Endothelial cell of umbilical vein (primary cell): Measurements from ENCODE around the gene MVD. TPM values are rescaled to one million over a fixed set of nuclear protein-coding genes. Genes with fewer than 3 reads are reported as not detected.

ENCODE experiments used
- BruUV-seq: library from RNA; stranded (reverse); fragments of 400-500 nt; replicated peaks from 2 replicates; lab custom pipeline; 2021; lab: Mats Ljungman, UMichigan
- CTCF ChIA-PET: fragments of 300-600, 350-600 bp; sonication (Branson Sonifier 250); formaldehyde crosslinking; loops from one replicate; lab custom pipeline; 2021; ENCODE audit warnings: antibody characterized with exemption, inconsistent platforms; lab: Charles Lee
- POLR2A ChIA-PET: fragments of 300-600, 350-600 bp; sonication (Branson Sonifier 250); formaldehyde crosslinking; loops from one replicate; lab custom pipeline; 2021; ENCODE audit warnings: antibody characterized with exemption, inconsistent platforms; lab: Charles Lee
- DNase-seq: peaks from one replicate; pipeline ENCODE4 v3.0.0-alpha.2; 2011; ENCODE audit warnings: low read depth, low spot score
- FAIRE-seq: peaks from 2 replicates; lab custom pipeline; 2011; peaks lifted over from hg19 to GRCh38; lab: Jason Lieb, UNC
- H2AFZ ChIP-seq: 2 replicates; pipeline ENCODE4 v1.6.0; 2012; ENCODE audit warnings: low read depth, low read length, control low read depth, inconsistent platforms
- H3K27ac ChIP-seq: 2 replicates; pipeline ENCODE4 v1.5.1; 2011; ENCODE audit warnings: low read depth, mild to moderate bottlenecking, control low read depth, low read length, moderate library complexity; ENCODE audit not compliant: insufficient read depth
- H3K27me3 ChIP-seq, 2 experiments: 2 replicates each; pipeline versions ENCODE4 v1.6.0 to v1.6.1; 2011; ENCODE audit warnings: low read length in 2 of 2, mixed read lengths in 1 of 2; ENCODE audit not compliant: control insufficient read depth in 2 of 2, insufficient read depth in 2 of 2
- H3K36me3 ChIP-seq, 2 experiments: 2 replicates in 1 of 2; 3 replicates in 1 of 2; pipeline ENCODE4 v1.5.1; 2011; ENCODE audit warnings: low read length in 2 of 2, mild to moderate bottlenecking in 1 of 2, moderate library complexity in 1 of 2; ENCODE audit not compliant: control insufficient read depth in 2 of 2, insufficient read depth in 2 of 2; ENCODE audit errors: extremely low read depth in 1 of 2
- H3K4me1 ChIP-seq: 3 replicates; pipeline ENCODE4 v1.5.1; 2011; ENCODE audit warnings: mild to moderate bottlenecking, low read length; ENCODE audit not compliant: control insufficient read depth, insufficient read depth; ENCODE audit errors: extremely low read depth
- H3K4me2 ChIP-seq: 2 replicates; pipeline ENCODE4 v1.6.1; 2011; ENCODE audit warnings: low read length, control low read depth, mixed read lengths; ENCODE audit not compliant: insufficient read depth
- H3K4me3 ChIP-seq, 3 experiments: fragments of 200-600 bp in 1 of 3; sonication (generic), shearing (Covaris generic) in 1 of 3; replicated peaks in 1 of 3; 2 replicates each; pipeline ENCODE4 v1.5.1; 2011 to 2016; ENCODE audit warnings: control low read depth in 3 of 3, low read length in 3 of 3, mild to moderate bottlenecking in 2 of 3, inconsistent platforms in 1 of 3, low read depth in 1 of 3, moderate library complexity in 1 of 3; ENCODE audit not compliant: insufficient read depth in 1 of 3
- H3K79me2 ChIP-seq: 2 replicates; pipeline ENCODE4 v1.6.0; 2012; ENCODE audit warnings: low read length, inconsistent platforms; ENCODE audit not compliant: control insufficient read depth, insufficient read depth
- H3K9ac ChIP-seq: replicated peaks from 2 replicates; pipeline ENCODE3; 2011; ENCODE audit warnings: low read length, control low read depth; ENCODE audit not compliant: insufficient read depth; ENCODE audit errors: extremely low read depth
- H3K9me1 ChIP-seq: replicated peaks from 3 replicates; pipeline ENCODE4 v1.6.0; 2011; ENCODE audit warnings: mild to moderate bottlenecking, low read length; ENCODE audit not compliant: control insufficient read depth, insufficient read depth; ENCODE audit errors: extremely low read depth
- H3K9me3 ChIP-seq: replicated peaks from 2 replicates; pipeline ENCODE4 v1.5.1; 2012; ENCODE audit warnings: low read length, inconsistent platforms; ENCODE audit not compliant: control insufficient read depth, insufficient read depth
- H4K20me1 ChIP-seq: replicated peaks from 2 replicates; pipeline ENCODE3; 2011; ENCODE audit warnings: mild to moderate bottlenecking, low read length; ENCODE audit not compliant: control insufficient read depth, insufficient read depth; ENCODE audit errors: extremely low read depth
- EZH2 ChIP-seq: IDR thresholded peaks from 2 replicates; pipeline ENCODE4 v1.6.1; 2012; ENCODE audit warnings: borderline replicate concordance, low read depth, mild to moderate bottlenecking, moderate library complexity, low read length, inconsistent platforms; ENCODE audit not compliant: severe bottlenecking
- FOS ChIP-seq: IDR thresholded peaks from 2 replicates; pipeline ENCODE4 v1.6.1; 2011; ENCODE audit warnings: mild to moderate bottlenecking, low read length, moderate library complexity, borderline replicate concordance; ENCODE audit not compliant: insufficient read depth
- GATA2 ChIP-seq: IDR thresholded peaks from 2 replicates; pipeline ENCODE4 v1.7.0; 2011; ENCODE audit warnings: low read depth, mild to moderate bottlenecking, moderate library complexity, mixed read lengths, low read length; ENCODE audit not compliant: insufficient read length, insufficient read depth
- JUN ChIP-seq: IDR thresholded peaks from 2 replicates; pipeline ENCODE4 v1.6.1; 2011; ENCODE audit warnings: borderline replicate concordance, low read depth; ENCODE audit not compliant: insufficient read length, insufficient read depth
- MYC ChIP-seq: IDR thresholded peaks from one replicate; pipeline ENCODE4 v1.6.1; 2011; ENCODE audit warnings: mild to moderate bottlenecking, low read depth, low read length
- POLR2A ChIP-seq: IDR thresholded peaks from 2 replicates; pipeline ENCODE4 v1.6.1; 2012; ENCODE audit warnings: low read depth, mild to moderate bottlenecking, control low read depth, low read length
- POLR2AphosphoS5 ChIP-seq: IDR thresholded peaks from 2 replicates; pipeline ENCODE4 v1.6.1; 2012; ENCODE audit warnings: low read depth, mild to moderate bottlenecking, control low read depth, low read length, moderate library complexity; ENCODE audit not compliant: insufficient read depth
- dilution Hi-C: fragments of 300-500 bp; cut with MboI; formaldehyde crosslinking; loops from one replicate; pipeline ENCODE4 v1.15.0; 2019; ENCODE audit warnings: low sequenced_read_pairs; ENCODE audit not compliant: extremely low pct_ligation_motif_present
- intact Hi-C: fragments of 100-400 bp; cut with micrococcal nuclease; formaldehyde crosslinking; loops from one replicate; pipeline ENCODE4 v1.10.0; 2022
- polyA plus RNA-seq, 4 experiments: library from polyadenylated mRNA; depleted of rRNA in 3 of 4; stranded (reverse) in 3 of 4; unstranded in 1 of 4; fragments of >200 nt; gene quantifications; 2 replicates each; pipeline versions ENCODE4 v1.2.1 to v1.2.3, GENCODE V29; 2011 to 2012; ENCODE audit warnings: missing spikeins in 1 of 4
- total RNA-seq: library from RNA; stranded (reverse); gene quantifications from 2 replicates; pipeline ENCODE4 v1.2.3, GENCODE V29; 2021
- TF ChIP-seq, protein P1 (sequence below), 2 donors: IDR thresholded peaks; 1 replicate in 1 of 2; 2 replicates in 1 of 2; pipeline ENCODE4 v1.5.1; 2011; ENCODE audit warnings: low read length in 2 of 2, mild to moderate bottlenecking in 2 of 2, moderate library complexity in 2 of 2, control low read depth in 1 of 2, inconsistent platforms in 1 of 2, low read depth in 1 of 2; ENCODE audit not compliant: insufficient read depth in 1 of 2; ENCODE audit errors: extremely low read depth in 1 of 2
- TF ChIP-seq, protein P2 (sequence below): IDR thresholded peaks from 2 replicates; pipeline ENCODE4 v1.6.1; 2011; ENCODE audit not compliant: insufficient read depth, insufficient read length

The MVD gene
- total and polyA plus RNA-seq, 2 donors (not counting 3 experiments of a cell fraction or from before 2014, with no cell fraction given), result 64.4 to 142 TPM

GRCh38 chr16:88624977-88625576 is 37.8 kb downstream of the MVD start:
- peaks cover 14 to 48% of the 10 kb centered on the region in 2 experiments for H3K36me3 ChIP-seq
- H3K9me1 ChIP-seq, result no peaks in the 10 kb centered on the region
- TF ChIP-seq POLR2AphosphoS5 (no peak), POLR2A (no peak)
- TF ChIP-seq, protein P1, sequence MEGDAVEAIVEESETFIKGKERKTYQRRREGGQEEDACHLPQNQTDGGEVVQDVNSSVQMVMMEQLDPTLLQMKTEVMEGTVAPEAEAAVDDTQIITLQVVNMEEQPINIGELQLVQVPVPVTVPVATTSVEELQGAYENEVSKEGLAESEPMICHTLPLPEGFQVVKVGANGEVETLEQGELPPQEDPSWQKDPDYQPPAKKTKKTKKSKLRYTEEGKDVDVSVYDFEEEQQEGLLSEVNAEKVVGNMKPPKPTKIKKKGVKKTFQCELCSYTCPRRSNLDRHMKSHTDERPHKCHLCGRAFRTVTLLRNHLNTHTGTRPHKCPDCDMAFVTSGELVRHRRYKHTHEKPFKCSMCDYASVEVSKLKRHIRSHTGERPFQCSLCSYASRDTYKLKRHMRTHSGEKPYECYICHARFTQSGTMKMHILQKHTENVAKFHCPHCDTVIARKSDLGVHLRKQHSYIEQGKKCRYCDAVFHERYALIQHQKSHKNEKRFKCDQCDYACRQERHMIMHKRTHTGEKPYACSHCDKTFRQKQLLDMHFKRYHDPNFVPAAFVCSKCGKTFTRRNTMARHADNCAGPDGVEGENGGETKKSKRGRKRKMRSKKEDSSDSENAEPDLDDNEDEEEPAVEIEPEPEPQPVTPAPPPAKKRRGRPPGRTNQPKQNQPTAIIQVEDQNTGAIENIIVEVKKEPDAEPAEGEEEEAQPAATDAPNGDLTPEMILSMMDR (IDR thresholded peaks at IDR 0.05; ENCODE audit: extremely low read depth in 1 of 2, insufficient read depth in 1 of 2, low read depth in 1 of 2, low read length in 2 of 2), result no peak
- intact Hi-C loops (no loop called here), dilution Hi-C loops (no loop called here)
- BruUV-seq, result no TSS peak
- no peaks in the 10 kb centered on the region for H3K79me2 ChIP-seq
- H3K9ac ChIP-seq, result no peak overlapping the region
- no peaks in the 10 kb centered on the region for H3K27me3 ChIP-seq
- H3K4me1 ChIP-seq, result no peaks in the 10 kb centered on the region
- FAIRE-seq (no peak), DNase-seq (no peak)
- no peak overlapping the region for H3K27ac ChIP-seq
- no peaks in the 10 kb centered on the region for H4K20me1 ChIP-seq
- H2AFZ ChIP-seq, result no peak overlapping the region
- POLR2A ChIA-PET, result no interaction called here
- no peaks in the 10 kb centered on the region for H3K9me3 ChIP-seq
- CTCF ChIA-PET, result interaction anchor here (0.9 kb wide), 1 partner anchor 8 kb away, joined by 3 read pairs; no protein-coding TSS in a partner anchor
- no peak overlapping the region for H3K4me3 ChIP-seq
- no peak overlapping the region for H3K4me2 ChIP-seq

GRCh38 chr16:88624481-88624880 is 38.4 kb downstream of the MVD start:
- POLR2A ChIA-PET, result no interaction called here
- Histone ChIP-seq H4K20me1 (no peaks in the 10 kb centered on the region), H3K9me3 (no peaks in the 10 kb centered on the region), H3K79me2 (no peaks in the 10 kb centered on the region), H3K27ac (no peak overlapping the region), H3K9ac (no peak overlapping the region), H3K4me3 (no peak overlapping the region), H3K36me3 (peaks cover 12 to 48% of the 10 kb centered on the region in 2 experiments), H3K27me3 (no peaks in the 10 kb centered on the region), H3K9me1 (no peaks in the 10 kb centered on the region), H2AFZ (no peak overlapping the region), H3K4me1 (no peaks in the 10 kb centered on the region), H3K4me2 (no peak overlapping the region)
- DNase-seq, result no peak
- intact Hi-C loops (no loop called here), dilution Hi-C loops (no loop called here)
- FAIRE-seq, result no peak
- no peak for TF ChIP-seq JUN
- TF ChIP-seq, protein P2, sequence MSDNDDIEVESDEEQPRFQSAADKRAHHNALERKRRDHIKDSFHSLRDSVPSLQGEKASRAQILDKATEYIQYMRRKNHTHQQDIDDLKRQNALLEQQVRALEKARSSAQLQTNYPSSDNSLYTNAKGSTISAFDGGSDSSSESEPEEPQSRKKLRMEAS, result no peak
- TF ChIP-seq FOS, result no peak
- TF ChIP-seq, protein P1 (IDR thresholded peaks at IDR 0.05; ENCODE audit: extremely low read depth in 1 of 2, insufficient read depth in 1 of 2, low read depth in 1 of 2, low read length in 2 of 2), result no peak
- TF ChIP-seq POLR2AphosphoS5, result no peak
- TF ChIP-seq MYC, result no peak
- TF ChIP-seq EZH2, result no peak
- no peak for TF ChIP-seq GATA2
- no peak for TF ChIP-seq POLR2A
- BruUV-seq, result no TSS peak
- CTCF ChIA-PET, result no interaction called here
